OCI-LY7 (cell line): Measurements from ENCODE around the gene OTOP3.

Source experiments
- EZH2phosphoT487 ChIP-seq: fragments of 200-600 bp; sonication (generic); IDR thresholded peaks from 2 replicates; pipeline ENCODE4 v1.6.1; 2018; ENCODE audit warnings: low read depth, borderline replicate concordance, mild to moderate bottlenecking, mixed run types, antibody characterized with exemption, low read length, moderate library complexity, mixed read lengths
- TF ChIP-seq, protein P1 (sequence below): fragments of 200-600 bp; sonication (generic); conservative IDR thresholded peaks from 2 replicates; pipeline ENCODE4 v1.5.1; 2014; ENCODE audit warnings: mild to moderate bottlenecking, antibody characterized with exemption, low read length, moderate library complexity, mixed read lengths

DNA sequence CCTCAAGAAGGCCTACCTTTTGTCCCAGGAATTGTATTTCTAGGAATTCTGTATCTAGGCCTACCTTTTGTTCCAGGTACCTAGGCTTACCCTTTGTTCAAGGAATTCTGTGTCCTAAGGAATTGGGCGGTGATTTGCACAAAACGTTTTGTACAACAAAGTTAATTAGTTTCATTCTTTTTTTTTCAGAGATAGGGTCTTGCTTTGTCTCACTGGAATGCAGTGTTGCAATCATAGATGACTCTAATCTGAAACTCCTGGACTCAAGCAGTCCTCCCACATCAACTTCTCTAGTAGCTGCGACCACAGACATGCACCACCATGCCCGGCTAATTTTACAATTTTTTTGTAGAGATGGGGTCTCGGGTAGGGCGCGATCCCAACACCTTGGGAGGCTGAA is 58.7 kb downstream of the OTOP3 start:
- TF ChIP-seq, protein P1, sequence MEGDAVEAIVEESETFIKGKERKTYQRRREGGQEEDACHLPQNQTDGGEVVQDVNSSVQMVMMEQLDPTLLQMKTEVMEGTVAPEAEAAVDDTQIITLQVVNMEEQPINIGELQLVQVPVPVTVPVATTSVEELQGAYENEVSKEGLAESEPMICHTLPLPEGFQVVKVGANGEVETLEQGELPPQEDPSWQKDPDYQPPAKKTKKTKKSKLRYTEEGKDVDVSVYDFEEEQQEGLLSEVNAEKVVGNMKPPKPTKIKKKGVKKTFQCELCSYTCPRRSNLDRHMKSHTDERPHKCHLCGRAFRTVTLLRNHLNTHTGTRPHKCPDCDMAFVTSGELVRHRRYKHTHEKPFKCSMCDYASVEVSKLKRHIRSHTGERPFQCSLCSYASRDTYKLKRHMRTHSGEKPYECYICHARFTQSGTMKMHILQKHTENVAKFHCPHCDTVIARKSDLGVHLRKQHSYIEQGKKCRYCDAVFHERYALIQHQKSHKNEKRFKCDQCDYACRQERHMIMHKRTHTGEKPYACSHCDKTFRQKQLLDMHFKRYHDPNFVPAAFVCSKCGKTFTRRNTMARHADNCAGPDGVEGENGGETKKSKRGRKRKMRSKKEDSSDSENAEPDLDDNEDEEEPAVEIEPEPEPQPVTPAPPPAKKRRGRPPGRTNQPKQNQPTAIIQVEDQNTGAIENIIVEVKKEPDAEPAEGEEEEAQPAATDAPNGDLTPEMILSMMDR, result no peak
- TF ChIP-seq EZH2phosphoT487, result no peak
